Type B pancreatic cell (in vitro differentiated cells): ENCODE measurements around the gene PLXNA2. TPM values are rescaled to one million over a fixed set of nuclear protein-coding genes. Genes with fewer than 3 reads are reported as not detected.

ENCODE experiments used
- DNase-seq: peaks from one replicate; pipeline ENCODE4 v3.0.0; 2021; ENCODE audit warnings: mixed read lengths; ENCODE audit not compliant: unreplicated experiment; ENCODE audit errors: extremely low spot score
- H3K27ac Mint-ChIP-seq: 2 replicates; pipeline ENCODE4 v1.8.0; 2021; ENCODE audit warnings: mild to moderate bottlenecking, mixed read lengths
- H3K27me3 Mint-ChIP-seq: 2 replicates; pipeline ENCODE4 v1.8.0; 2021; ENCODE audit warnings: mixed read lengths
- H3K36me3 Mint-ChIP-seq: 2 replicates; pipeline ENCODE4 v1.8.0; 2021; ENCODE audit warnings: mixed read lengths
- H3K4me1 Mint-ChIP-seq: one replicate; pipeline ENCODE4 v1.8.0; 2021; ENCODE audit warnings: mixed read lengths; ENCODE audit not compliant: unreplicated experiment
- H3K4me3 Mint-ChIP-seq: 2 replicates; pipeline ENCODE4 v1.8.0; 2021; ENCODE audit warnings: mild to moderate bottlenecking, mixed read lengths
- H3K9me3 Mint-ChIP-seq: 2 replicates; pipeline ENCODE4 v1.8.0; 2021; ENCODE audit warnings: mixed read lengths
- CTCF ChIP-seq: fragments of 200-600 bp; sonication (generic); conservative IDR thresholded peaks from 2 replicates; pipeline ENCODE4 v1.5.0; 2021; ENCODE audit warnings: antibody characterized with exemption, mild to moderate bottlenecking
- total RNA-seq: library from RNA; stranded (reverse); gene quantifications from 2 replicates; pipeline ENCODE4 v1.2.1, GENCODE V29; 2021; ENCODE audit warnings: low replicate concordance

PLXNA2 gene
- total RNA-seq, 1 donor from 2014 or later, result 80.1 TPM

GRCh38 chr1:208131621-208132286 is 112.4 kb downstream of the PLXNA2 start:
- peaks cover 3% of the 10 kb centered on the region for H3K27me3 Mint-ChIP-seq
- peak overlapping the region; percentile 86 for H3K27ac Mint-ChIP-seq
- H3K4me1 Mint-ChIP-seq, result peaks cover 79% of the 10 kb centered on the region
- peak overlapping the region; percentile 69 for H3K4me3 Mint-ChIP-seq
- H3K9me3 Mint-ChIP-seq, result no peaks in the 10 kb centered on the region
- no peak for TF ChIP-seq CTCF
- no peak for DNase-seq
- peaks cover 23% of the 10 kb centered on the region for H3K36me3 Mint-ChIP-seq

GRCh38 chr1:208129487-208129886 is 114.7 kb downstream of the PLXNA2 start:
- peaks cover 3% of the 10 kb centered on the region for H3K27me3 Mint-ChIP-seq

GRCh38 chr1:208129060-208129459 is 115.1 kb downstream of the PLXNA2 start:
- H3K27me3 Mint-ChIP-seq, result peaks cover 3% of the 10 kb centered on the region
- no peaks in the 10 kb centered on the region for H3K9me3 Mint-ChIP-seq
- no peak overlapping the region for H3K27ac Mint-ChIP-seq
- DNase-seq, result no peak
- peaks cover 36% of the 10 kb centered on the region for H3K36me3 Mint-ChIP-seq
- H3K4me1 Mint-ChIP-seq, result peaks cover 57% of the 10 kb centered on the region
- TF ChIP-seq CTCF, result no peak
- no peak overlapping the region for H3K4me3 Mint-ChIP-seq

More at GRCh38 chr1:208129487-208129886, 114.7 kb downstream of the PLXNA2 start:
- no peak for DNase-seq
- no peak overlapping the region for H3K4me3 Mint-ChIP-seq
- no peak overlapping the region for H3K27ac Mint-ChIP-seq
- H3K9me3 Mint-ChIP-seq, result no peaks in the 10 kb centered on the region
- H3K36me3 Mint-ChIP-seq, result peaks cover 36% of the 10 kb centered on the region
- peaks cover 58% of the 10 kb centered on the region for H3K4me1 Mint-ChIP-seq
- no peak for TF ChIP-seq CTCF

- peaks cover 3% of the 10 kb centered on the region for H3K27me3 Mint-ChIP-seq
- no peak for TF ChIP-seq CTCF
- peaks cover 57% of the 10 kb centered on the region for H3K4me1 Mint-ChIP-seq
- peak overlapping the region; percentile 52 for H3K27ac Mint-ChIP-seq
- no peak overlapping the region for H3K4me3 Mint-ChIP-seq
- H3K36me3 Mint-ChIP-seq, result peaks cover 43% of the 10 kb centered on the region
- DNase-seq, result no peak
- H3K9me3 Mint-ChIP-seq, result no peaks in the 10 kb centered on the region
Measured at GRCh38 chr1:208127792-208128529, 116.2 kb downstream of the PLXNA2 start.

GRCh38 chr1:208127284-208127683 is 116.9 kb downstream of the PLXNA2 start:
- H3K36me3 Mint-ChIP-seq, result peaks cover 43% of the 10 kb centered on the region
- no peak for TF ChIP-seq CTCF
- peaks cover 52% of the 10 kb centered on the region for H3K4me1 Mint-ChIP-seq
- no peak overlapping the region for H3K27ac Mint-ChIP-seq
- H3K4me3 Mint-ChIP-seq, result no peak overlapping the region
- no peak for DNase-seq
- peaks cover 3% of the 10 kb centered on the region for H3K27me3 Mint-ChIP-seq
- H3K9me3 Mint-ChIP-seq, result no peaks in the 10 kb centered on the region
